NCI-H524 treated with DMSO at 0.1 percent for 48 hours (cell line): Measurements from ENCODE around the gene PDCD1LG2.
"Not testable (repeated sequence)": the region's sequence is repeated elsewhere in the genome, so short reads cannot be mapped to it uniquely, and the experiment has no call there.

ENCODE experiments used
- DNase-seq: peaks from one replicate; lab custom pipeline; 2025; lab: John Stamatoyannopoulos, UW

The PDCD1LG2 gene

GRCh38 chr9:5566054-5566618, 55.8 kb downstream of the PDCD1LG2 start:
- DNase-seq, result no peak

GRCh38 chr9:5568868-5569267, 58.5 kb downstream of the PDCD1LG2 start:
- no peak for DNase-seq

- DNase-seq, result no peak
These were observed 59.1 kb downstream of the PDCD1LG2 start for GRCh38 chr9:5569409-5569808.

- no peak for DNase-seq
These were observed 59.6 kb downstream of the PDCD1LG2 start for GRCh38 chr9:5569891-5570290.

- DNase-seq, result no peak
These were observed 61.4 kb downstream of the PDCD1LG2 start for GRCh38 chr9:5571629-5572232.

GRCh38 chr9:5574097-5574496, 63.8 kb downstream of the PDCD1LG2 start:
- no peak for DNase-seq

GRCh38 chr9:5575000-5575399, 64.7 kb downstream of the PDCD1LG2 start:
- DNase-seq, result no peak

GRCh38 chr9:5577225-5577624, 66.9 kb downstream of the PDCD1LG2 start:
- DNase-seq, result no peak

GRCh38 chr9:5578018-5578697, 67.8 kb downstream of the PDCD1LG2 start:
- no peak for DNase-seq

GRCh38 chr9:5578698-5579085, 68.4 kb downstream of the PDCD1LG2 start:
- DNase-seq, result no peak

GRCh38 chr9:5579881-5580280, 69.5 kb downstream of the PDCD1LG2 start:
- DNase-seq, result no peak

- no peak for DNase-seq
These were observed 70.3 kb downstream of the PDCD1LG2 start for GRCh38 chr9:5580650-5581049.

- DNase-seq, result not testable (repeated sequence)
These were observed 71.4 kb downstream of the PDCD1LG2 start for GRCh38 chr9:5581706-5582105.

- no peak for DNase-seq
These were observed 72.5 kb downstream of the PDCD1LG2 start for GRCh38 chr9:5582835-5583195.

- DNase-seq, result no peak
These were observed 76.1 kb downstream of the PDCD1LG2 start for GRCh38 chr9:5586391-5586802.

- no peak for DNase-seq
These were observed 76.7 kb downstream of the PDCD1LG2 start for GRCh38 chr9:5587024-5587423.

- no peak for DNase-seq
These were observed 81.9 kb downstream of the PDCD1LG2 start for GRCh38 chr9:5592231-5592630.

- DNase-seq, result no peak
These were observed 82.6 kb downstream of the PDCD1LG2 start for GRCh38 chr9:5592904-5593303.

GRCh38 chr9:5593904-5594303, 83.6 kb downstream of the PDCD1LG2 start:
- DNase-seq, result no peak

- no peak for DNase-seq
These were observed 85.8 kb downstream of the PDCD1LG2 start for GRCh38 chr9:5596173-5596572.

GRCh38 chr9:5608298-5609225, 98.2 kb downstream of the PDCD1LG2 start:
- DNase-seq, result no peak

- no peak for DNase-seq
These were observed 98.9 kb downstream of the PDCD1LG2 start for GRCh38 chr9:5609226-5609596.

GRCh38 chr9:5610491-5610890, 100.2 kb downstream of the PDCD1LG2 start:
- DNase-seq, result no peak
